WTC11 (cell line): ENCODE measurements around the gene CDH22. TPM values are rescaled to one million over a fixed set of nuclear protein-coding genes. Genes with fewer than 3 reads are reported as not detected.

Experiments used
- ATAC-seq: fragments of 200-7000 bp; cut with Tn5 transposase; 2 replicates; pipeline ENCODE4 v1.10.0; 2021; ENCODE audit warnings: mild to moderate bottlenecking, moderate library complexity
- CTCF ChIA-PET: fragments of 300-600 bp; sonication (Branson Sonifier 250); formaldehyde crosslinking; loops from one replicate; lab custom pipeline; 2021; ENCODE audit warnings: antibody characterized with exemption; lab: Charles Lee
- POLR2A ChIA-PET: fragments of 350-600 bp; sonication (Branson Sonifier 250); formaldehyde crosslinking; loops from one replicate; lab custom pipeline; 2021; ENCODE audit warnings: antibody characterized with exemption; lab: Charles Lee
- DNase-seq: peaks from one replicate; pipeline ENCODE4 v3.0.0; 2021; ENCODE audit warnings: low spot score
- H3K27ac Mint-ChIP-seq: 2 replicates; pipeline ENCODE4 v1.8.0; 2021; ENCODE audit warnings: mixed read lengths
- H3K27me3 Mint-ChIP-seq: 2 replicates; pipeline ENCODE4 v1.8.0; 2021; ENCODE audit warnings: low read depth, mild to moderate bottlenecking, moderate library complexity, mixed read lengths
- H3K36me3 Mint-ChIP-seq: 2 replicates; pipeline ENCODE4 v1.8.0; 2021; ENCODE audit warnings: mixed read lengths
- H3K4me1 Mint-ChIP-seq: 2 replicates; pipeline ENCODE4 v1.8.0; 2022; ENCODE audit warnings: mixed read lengths
- H3K4me3 Mint-ChIP-seq: 2 replicates; pipeline ENCODE4 v1.8.0; 2021; ENCODE audit warnings: mild to moderate bottlenecking, moderate library complexity, mixed read lengths
- H3K9me3 Mint-ChIP-seq: 2 replicates; pipeline ENCODE4 v1.8.0; 2021; ENCODE audit warnings: mixed read lengths
- AR ChIP-seq: fragments of 250-450 bp; sonication (Bioruptor Pico); IDR thresholded peaks from 2 replicates; pipeline ENCODE4 v1.9.0; 2021; ENCODE audit warnings: mild to moderate bottlenecking
- EMX1 ChIP-seq: fragments of 250-450 bp; sonication (Bioruptor Pico); IDR thresholded peaks from 2 replicates; pipeline ENCODE4 v1.8.0; 2021; ENCODE audit warnings: mild to moderate bottlenecking
- FOXP4 ChIP-seq: sonication (generic); formaldehyde crosslinking; IDR thresholded peaks from 2 replicates; pipeline ENCODE4 v1.8.0; 2022; ENCODE audit warnings: mild to moderate bottlenecking, missing genetic modification reagents
- NR2C2 ChIP-seq: sonication (generic); formaldehyde crosslinking; IDR thresholded peaks from 2 replicates; pipeline ENCODE4 v1.8.0; 2022; ENCODE audit warnings: mild to moderate bottlenecking, missing genetic modification reagents
- PREB ChIP-seq: sonication (generic); formaldehyde crosslinking; IDR thresholded peaks from 2 replicates; pipeline ENCODE4 v1.8.1; 2022; ENCODE audit warnings: mild to moderate bottlenecking, missing genetic modification reagents, moderate library complexity, borderline replicate concordance
- TP53 ChIP-seq: sonication (generic); formaldehyde crosslinking; IDR thresholded peaks from 2 replicates; pipeline ENCODE4 v1.8.1; 2023; ENCODE audit warnings: mild to moderate bottlenecking, missing genetic modification reagents
- ZBTB21 ChIP-seq: sonication (generic); formaldehyde crosslinking; IDR thresholded peaks from 2 replicates; pipeline ENCODE4 v1.8.1; 2023; ENCODE audit warnings: mild to moderate bottlenecking, missing genetic modification reagents, borderline replicate concordance
- ZNF281 ChIP-seq: sonication (generic); formaldehyde crosslinking; IDR thresholded peaks from 2 replicates; pipeline ENCODE4 v1.8.0; 2023; ENCODE audit warnings: mild to moderate bottlenecking, missing genetic modification reagents
- ZNF317 ChIP-seq: sonication (generic); formaldehyde crosslinking; IDR thresholded peaks from 2 replicates; pipeline ENCODE4 v1.8.1; 2023; ENCODE audit warnings: low read depth, mild to moderate bottlenecking, moderate library complexity, missing genetic modification reagents, borderline replicate concordance
- ZNF425 ChIP-seq: fragments of 250-450 bp; sonication (Bioruptor Pico); conservative IDR thresholded peaks from 2 replicates; pipeline ENCODE4 v1.9.0; 2021; ENCODE audit warnings: mild to moderate bottlenecking
- total RNA-seq: library from RNA; stranded (reverse); gene quantifications from 3 replicates; pipeline ENCODE4 v1.2.3, GENCODE V29; 2021

Gene CDH22
- total RNA-seq, 1 experiment from 2014 or later, result 0.13 TPM

GRCh38 chr20:46202766-46203509 lies 105.4 kb downstream of the CDH22 start:
- H3K4me1 Mint-ChIP-seq, result peaks cover 31% of the 10 kb centered on the region
- H3K9me3 Mint-ChIP-seq, result no peaks in the 10 kb centered on the region
- peak overlapping the region; percentile 13; the same call in 1 of the 2 replicates for H3K27ac Mint-ChIP-seq
- no peak for DNase-seq
- ChIA-PET CTCF (interaction anchor here (0.6 to 1.8 kb wide), 10 partner anchors 13 to 225 kb away, joined by 3 to 6 read pairs (median 4); no protein-coding TSS in a partner anchor), POLR2A (no interaction called here)
- no peak overlapping the region for H3K4me3 Mint-ChIP-seq
- TF ChIP-seq FOXP4 (CRISPR knock-in tag), result no peak
- no peak for TF ChIP-seq AR (CRISPR knock-in tag)
- no peak for TF ChIP-seq EMX1 (CRISPR knock-in tag)
- TF ChIP-seq TP53 (CRISPR knock-in tag), result no peak
- no peak for TF ChIP-seq ZNF425 (CRISPR knock-in tag)
- TF ChIP-seq NR2C2, result no peak
- TF ChIP-seq PREB (CRISPR knock-in tag), result no peak
- no peak for TF ChIP-seq ZNF281 (CRISPR knock-in tag)
- TF ChIP-seq ZNF317, result no peak
- no peak for TF ChIP-seq ZBTB21 (CRISPR knock-in tag)
- no peaks in the 10 kb centered on the region for H3K36me3 Mint-ChIP-seq
- H3K27me3 Mint-ChIP-seq, result peaks cover 8% of the 10 kb centered on the region; the same call in 1 of the 2 replicates
- ATAC-seq, result no peak
